ENCODE data around the gene MGMT. TPM values are rescaled to one million over a fixed set of nuclear protein-coding genes. Genes with fewer than 3 reads are reported as not detected.

MGMT gene
- total RNA-seq, 1 experiment from 2014 or later = 11.5 TPM

GRCh38 chr10:129743738-129744133, 276.7 kb downstream of the MGMT start:
- ChIA-PET CTCF (no interaction called here), RAD21 (ENCODE audit: low non-redundant PET in 1 of 2, low total read pairs in 2 of 2, uncharacterized antibody in 2 of 2, unreplicated experiment in 2 of 2) (no interaction called here), POLR2A (no interaction called here)
- no peaks in the 10 kb centered on the region for H3K4me1 ChIP-seq (ENCODE audit: control insufficient read depth in 1 of 2, insufficient read depth in 2 of 2, low read length in 2 of 2)
- DNase-seq (ENCODE audit: low read depth, low spot score) (no peak), ATAC-seq (no peak)
- H3K4me3 ChIP-seq (replicated peaks in 1 of 2; ENCODE audit: low read depth in 1 of 2, low read length in 2 of 2) = no peak overlapping the region
- BruUV-seq (replicated peaks) = no TSS peak
- H3K79me2 ChIP-seq (ENCODE audit: insufficient read depth, low read length) = no peaks in the 10 kb centered on the region
- no peaks in the 10 kb centered on the region for H4K20me1 ChIP-seq (ENCODE audit: insufficient read depth)
- no peaks in the 10 kb centered on the region for H3K9me3 ChIP-seq (ENCODE audit: control insufficient read depth in 1 of 2, insufficient read depth in 1 of 2, low read depth in 1 of 2, low read length in 2 of 2)
- H3K27ac ChIP-seq (ENCODE audit: low read depth, low read length) = no peak overlapping the region
- TF ChIP-seq FOSL1 (IDR thresholded peaks at IDR 0.05; ENCODE audit: low read depth) = no peak
- H3K27me3 ChIP-seq (ENCODE audit: insufficient read depth, low read length) = no peaks in the 10 kb centered on the region
- no peaks in the 10 kb centered on the region for H3K36me3 ChIP-seq (ENCODE audit: control insufficient read depth in 1 of 2, insufficient read depth in 2 of 2, low read length in 2 of 2)
- H3K9me2 ChIP-seq (ENCODE audit: insufficient read depth) = no peaks in the 10 kb centered on the region
- intact Hi-C loops (cut with micrococcal nuclease) = no loop called here
- H3K9ac ChIP-seq (ENCODE audit: low read length) = no peak overlapping the region
- no peak overlapping the region for H3K4me2 ChIP-seq (ENCODE audit: low read length)
- H2AFZ ChIP-seq (ENCODE audit: low read depth, low read length, poor library complexity, severe bottlenecking) = no peak overlapping the region

DNA sequence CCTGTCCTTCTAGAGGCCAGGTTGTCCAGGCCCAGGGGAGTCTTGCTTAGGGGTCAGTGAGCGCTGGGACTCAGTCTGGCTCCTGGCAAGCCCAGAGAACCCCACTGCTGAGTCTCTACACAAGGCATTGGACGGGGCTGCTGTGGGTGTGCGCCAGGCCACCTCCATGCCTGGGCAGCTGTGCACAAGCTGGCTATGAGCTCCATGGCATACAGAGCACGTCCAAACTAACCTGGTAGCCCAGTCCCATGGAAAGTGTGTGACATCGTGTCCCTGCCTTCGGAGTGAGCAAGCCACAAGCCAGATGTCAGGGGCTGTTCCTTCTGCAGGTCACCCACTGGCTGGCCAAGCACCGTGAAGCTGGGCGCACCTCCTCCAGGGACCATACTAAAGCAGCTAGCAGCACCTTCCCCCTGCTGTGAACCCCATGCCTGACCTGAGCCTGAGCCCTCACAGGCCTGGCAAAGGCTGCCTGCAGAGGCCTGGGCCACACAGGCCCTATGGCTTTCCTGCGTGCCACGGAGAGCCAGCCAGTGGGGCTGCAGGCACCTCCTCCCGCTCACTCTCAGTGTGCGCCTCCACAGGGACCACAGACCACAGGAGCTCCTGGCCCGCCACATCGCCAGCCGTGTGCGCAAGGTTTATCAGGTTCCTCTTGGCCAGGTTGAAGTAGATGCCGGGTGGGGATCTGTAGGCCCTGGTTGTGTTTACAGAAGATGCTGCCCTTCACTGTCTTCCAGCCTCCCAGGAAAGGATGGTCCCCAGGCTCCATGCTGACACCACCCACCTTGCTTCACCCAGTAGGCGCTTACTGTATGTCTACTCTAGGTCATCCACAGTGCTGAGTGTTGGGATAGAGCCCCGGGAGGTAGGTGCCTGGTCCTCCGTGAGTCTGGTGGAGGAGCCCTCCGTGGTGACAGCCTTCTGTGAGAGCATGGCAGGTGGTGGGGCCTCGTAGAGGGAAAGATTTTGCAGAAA, 277.4 kb downstream of the MGMT start:
- Histone ChIP-seq H4K20me1 (ENCODE audit: insufficient read depth) (no peaks in the 10 kb centered on the region), H3K9me3 (ENCODE audit: control insufficient read depth in 1 of 2, insufficient read depth in 1 of 2, low read depth in 1 of 2, low read length in 2 of 2) (no peaks in the 10 kb centered on the region), H3K27ac (ENCODE audit: low read depth, low read length) (no peak overlapping the region), H3K9ac (ENCODE audit: low read length) (no peak overlapping the region), H3K9me2 (ENCODE audit: insufficient read depth) (no peaks in the 10 kb centered on the region), H2AFZ (ENCODE audit: low read depth, low read length, poor library complexity, severe bottlenecking) (no peak overlapping the region), H3K4me2 (ENCODE audit: low read length) (no peak overlapping the region), H3K27me3 (ENCODE audit: insufficient read depth, low read length) (no peaks in the 10 kb centered on the region), H3K4me3 (replicated peaks in 1 of 2; ENCODE audit: low read depth in 1 of 2, low read length in 2 of 2) (no peak overlapping the region), H3K4me1 (ENCODE audit: control insufficient read depth in 1 of 2, insufficient read depth in 2 of 2, low read length in 2 of 2) (no peaks in the 10 kb centered on the region), H3K79me2 (ENCODE audit: insufficient read depth, low read length) (no peaks in the 10 kb centered on the region), H3K36me3 (ENCODE audit: control insufficient read depth in 1 of 2, insufficient read depth in 2 of 2, low read length in 2 of 2) (no peaks in the 10 kb centered on the region)
- ATAC-seq (no peak), DNase-seq (ENCODE audit: low read depth, low spot score) (no peak)
- ChIA-PET POLR2A (no interaction called here), RAD21 (ENCODE audit: low non-redundant PET in 1 of 2, low total read pairs in 2 of 2, uncharacterized antibody in 2 of 2, unreplicated experiment in 2 of 2) (no interaction called here), CTCF (no interaction called here)
- TF ChIP-seq EZH2 (IDR thresholded peaks at IDR 0.05) (no peak), ELF1 (IDR thresholded peaks at IDR 0.05; ENCODE audit: borderline replicate concordance, low read depth) (no peak), FOSL1 (IDR thresholded peaks at IDR 0.05; ENCODE audit: low read depth) (no peak), EGR1 (IDR thresholded peaks at IDR 0.05; ENCODE audit: low read depth) (no peak), MAX (IDR thresholded peaks at IDR 0.05) (no peak), POLR2AphosphoS5 (IDR thresholded peaks at IDR 0.05; ENCODE audit: low read depth, low read length) (no peak), CTCF (IDR thresholded peaks at IDR 0.05 in 2 of 3, conservative IDR thresholded peaks at IDR 0.05 in 1 of 3; ENCODE audit: borderline replicate concordance in 1 of 3, insufficient read depth in 1 of 3, low read depth in 2 of 3, low read length in 2 of 3) (no peak)
- TF ChIP-seq, protein P1, sequence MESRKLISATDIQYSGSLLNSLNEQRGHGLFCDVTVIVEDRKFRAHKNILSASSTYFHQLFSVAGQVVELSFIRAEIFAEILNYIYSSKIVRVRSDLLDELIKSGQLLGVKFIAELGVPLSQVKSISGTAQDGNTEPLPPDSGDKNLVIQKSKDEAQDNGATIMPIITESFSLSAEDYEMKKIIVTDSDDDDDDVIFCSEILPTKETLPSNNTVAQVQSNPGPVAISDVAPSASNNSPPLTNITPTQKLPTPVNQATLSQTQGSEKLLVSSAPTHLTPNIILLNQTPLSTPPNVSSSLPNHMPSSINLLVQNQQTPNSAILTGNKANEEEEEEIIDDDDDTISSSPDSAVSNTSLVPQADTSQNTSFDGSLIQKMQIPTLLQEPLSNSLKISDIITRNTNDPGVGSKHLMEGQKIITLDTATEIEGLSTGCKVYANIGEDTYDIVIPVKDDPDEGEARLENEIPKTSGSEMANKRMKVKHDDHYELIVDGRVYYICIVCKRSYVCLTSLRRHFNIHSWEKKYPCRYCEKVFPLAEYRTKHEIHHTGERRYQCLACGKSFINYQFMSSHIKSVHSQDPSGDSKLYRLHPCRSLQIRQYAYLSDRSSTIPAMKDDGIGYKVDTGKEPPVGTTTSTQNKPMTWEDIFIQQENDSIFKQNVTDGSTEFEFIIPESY (IDR thresholded peaks at IDR 0.05; ENCODE audit: extremely low read depth, insufficient replicate concordance, low read length) = no peak
- intact Hi-C loops (cut with micrococcal nuclease) = no loop called here
- BruUV-seq (replicated peaks) = no TSS peak
